ENCODE measurements around the gene STK11. TPM values are rescaled to one million over a fixed set of nuclear protein-coding genes. Genes with fewer than 3 reads are reported as not detected.
A peak's percentile ranks its signal among the peaks of the same experiment; 100 is the strongest.

STK11 gene
- total RNA-seq, 3 donors from 2014 or later (not counting 1 experiment from before 2014, with no cell fraction given) = 51.5 to 61.1 (median 54.0) TPM

GRCh38 chr19:1229924-1230782 is 24.6 kb downstream of the STK11 start:
- no peak for ATAC-seq

GRCh38 chr19:1230783-1231489 is 25.4 kb downstream of the STK11 start:
- H3K27me3 Mint-ChIP-seq (ENCODE audit: low read depth in 2 of 2) = no peaks in the 10 kb centered on the region
- intact Hi-C loops (cut with micrococcal nuclease) = no loop called here
- H3K4me3 Mint-ChIP-seq = no peak overlapping the region
- Histone ChIP-seq H3K36me3 (ENCODE audit: control insufficient read depth, insufficient read depth, low read length) (peaks cover 12% of the 10 kb centered on the region), H3K4me3 (ENCODE audit: low read length) (no peak overlapping the region), H3K4me1 (ENCODE audit: control insufficient read depth, insufficient read depth, low read length) (no peaks in the 10 kb centered on the region), H3K9me3 (ENCODE audit: control insufficient read depth, insufficient read depth, low read length) (no peaks in the 10 kb centered on the region), H3K27me3 (ENCODE audit: control insufficient read depth, insufficient read depth, low read length) (no peaks in the 10 kb centered on the region), H3K27ac (ENCODE audit: low read length) (no peak overlapping the region)
- H3K36me3 Mint-ChIP-seq = no peaks in the 10 kb centered on the region
- no peaks in the 10 kb centered on the region for H3K4me1 Mint-ChIP-seq
- 90% methylated on average over 32 of the region's 38 CpGs for WGBS (ENCODE audit: insufficient coverage)
- H3K27ac Mint-ChIP-seq = no peak overlapping the region
- no peaks in the 10 kb centered on the region for H3K9me3 Mint-ChIP-seq
- ATAC-seq = no peak
- no peak for TF ChIP-seq CTCF (IDR thresholded peaks at IDR 0.05)
- DNase-seq = no peak

More at GRCh38 chr19:1229924-1230782, 24.6 kb downstream of the STK11 start:
- H3K4me1 Mint-ChIP-seq = no peaks in the 10 kb centered on the region
- Histone ChIP-seq H3K4me1 (ENCODE audit: control insufficient read depth, insufficient read depth, low read length) (no peaks in the 10 kb centered on the region), H3K9me3 (ENCODE audit: control insufficient read depth, insufficient read depth, low read length) (no peaks in the 10 kb centered on the region), H3K4me3 (ENCODE audit: low read length) (no peak overlapping the region), H3K36me3 (ENCODE audit: control insufficient read depth, insufficient read depth, low read length) (peaks cover 15% of the 10 kb centered on the region), H3K27me3 (ENCODE audit: control insufficient read depth, insufficient read depth, low read length) (no peaks in the 10 kb centered on the region), H3K27ac (ENCODE audit: low read length) (no peak overlapping the region)
- no peaks in the 10 kb centered on the region for H3K36me3 Mint-ChIP-seq
- no peaks in the 10 kb centered on the region for H3K27me3 Mint-ChIP-seq (ENCODE audit: low read depth in 2 of 2)
- no peaks in the 10 kb centered on the region for H3K9me3 Mint-ChIP-seq
- no peak for DNase-seq
- no peak overlapping the region for H3K4me3 Mint-ChIP-seq
- WGBS (ENCODE audit: insufficient coverage) = 95% methylated on average over 61 of the region's 61 CpGs
- intact Hi-C loops (cut with micrococcal nuclease) = no loop called here
- H3K27ac Mint-ChIP-seq = no peak overlapping the region
- TF ChIP-seq CTCF (IDR thresholded peaks at IDR 0.05) = no peak

GRCh38 chr19:1231729-1232637 is 26.4 kb downstream of the STK11 start:
- peaks cover 6% of the 10 kb centered on the region for H3K27me3 ChIP-seq (ENCODE audit: control insufficient read depth, insufficient read depth, low read length)
- ATAC-seq (no peak), DNase-seq (no peak)
- no peaks in the 10 kb centered on the region for H3K9me3 Mint-ChIP-seq
- no peak overlapping the region for H3K27ac ChIP-seq (ENCODE audit: low read length)
- no peaks in the 10 kb centered on the region for H3K36me3 Mint-ChIP-seq
- 84% methylated on average over 15 of the region's 15 CpGs for WGBS (ENCODE audit: insufficient coverage)
- no peak overlapping the region for H3K27ac Mint-ChIP-seq
- no peaks in the 10 kb centered on the region for H3K4me1 Mint-ChIP-seq
- peaks cover 5% of the 10 kb centered on the region for H3K36me3 ChIP-seq (ENCODE audit: control insufficient read depth, insufficient read depth, low read length)
- H3K9me3 ChIP-seq (ENCODE audit: control insufficient read depth, insufficient read depth, low read length) = no peaks in the 10 kb centered on the region
- no peak overlapping the region for H3K4me3 ChIP-seq (ENCODE audit: low read length)
- no peaks in the 10 kb centered on the region for H3K27me3 Mint-ChIP-seq (ENCODE audit: low read depth in 2 of 2)
- intact Hi-C loops (cut with micrococcal nuclease) = no loop called here
- H3K4me1 ChIP-seq (ENCODE audit: control insufficient read depth, insufficient read depth, low read length) = peaks cover under 1% of the 10 kb centered on the region
- peak overlapping the region; percentile 21 for H3K4me3 Mint-ChIP-seq
- TF ChIP-seq CTCF (IDR thresholded peaks at IDR 0.05) = no peak
